GM23338 (cell line): ENCODE measurements around the gene ID2.

Experiments
- CREB1 ChIP-seq: fragments of 250-450 bp; sonication (Bioruptor Pico); IDR thresholded peaks from 2 replicates; pipeline ENCODE4 v1.5.0; 2020; ENCODE audit warnings: low read depth, mild to moderate bottlenecking, moderate library complexity
- ETS1 ChIP-seq: IDR thresholded peaks from 2 replicates; pipeline ENCODE4 v1.6.1; 2016; ENCODE audit warnings: antibody characterized with exemption
- EZH2 ChIP-seq: fragments of 200-600 bp; sonication (generic); IDR thresholded peaks from one replicate; pipeline ENCODE4 v1.8.0; 2017; ENCODE audit warnings: antibody characterized with exemption, mild to moderate bottlenecking, low read depth; ENCODE audit not compliant: unreplicated experiment
- EZH2phosphoT487 ChIP-seq: fragments of 200-600 bp; sonication (generic); IDR thresholded peaks from one replicate; pipeline ENCODE4 v1.8.1; 2018; ENCODE audit warnings: antibody characterized with exemption; ENCODE audit not compliant: unreplicated experiment
- JUNB ChIP-seq: IDR thresholded peaks from one replicate; pipeline ENCODE4 v1.6.1; 2016; ENCODE audit warnings: antibody characterized with exemption; ENCODE audit not compliant: unreplicated experiment
- NANOG ChIP-seq: IDR thresholded peaks from 2 replicates; pipeline ENCODE4 v1.6.1; 2016; ENCODE audit warnings: antibody characterized with exemption, borderline replicate concordance
- POLR2AphosphoS5 ChIP-seq: IDR thresholded peaks from 2 replicates; pipeline ENCODE4 v1.6.1; 2016; ENCODE audit warnings: antibody characterized with exemption, low read depth
- REST ChIP-seq: IDR thresholded peaks from one replicate; pipeline ENCODE4 v1.6.1; 2018; ENCODE audit warnings: antibody characterized with exemption; ENCODE audit not compliant: unreplicated experiment
- STAT1 ChIP-seq: IDR thresholded peaks from one replicate; pipeline ENCODE4 v1.6.1; 2016; ENCODE audit warnings: antibody characterized with exemption; ENCODE audit not compliant: unreplicated experiment
- ZNF114 ChIP-seq: fragments of 250-450 bp; sonication (Bioruptor Pico); IDR thresholded peaks from 2 replicates; pipeline ENCODE4 v1.5.0; 2020; ENCODE audit warnings: mild to moderate bottlenecking, moderate library complexity
- ZNF331 ChIP-seq: fragments of 250-450 bp; sonication (Bioruptor Pico); IDR thresholded peaks from 2 replicates; pipeline ENCODE4 v1.5.0; 2020; ENCODE audit warnings: low read depth, mild to moderate bottlenecking, moderate library complexity
- TF ChIP-seq, protein P1 (sequence below), 2 experiments: fragments of 200-600 bp in 1 of 2; sonication (generic) in 1 of 2; conservative IDR thresholded peaks; 2 replicates each; pipeline versions ENCODE4 v1.5.1 to v1.6.1; 2016 to 2017; ENCODE audit warnings: antibody characterized with exemption in 2 of 2, low read depth in 2 of 2, mild to moderate bottlenecking in 2 of 2, moderate library complexity in 1 of 2

- TF ChIP-seq, protein P1, sequence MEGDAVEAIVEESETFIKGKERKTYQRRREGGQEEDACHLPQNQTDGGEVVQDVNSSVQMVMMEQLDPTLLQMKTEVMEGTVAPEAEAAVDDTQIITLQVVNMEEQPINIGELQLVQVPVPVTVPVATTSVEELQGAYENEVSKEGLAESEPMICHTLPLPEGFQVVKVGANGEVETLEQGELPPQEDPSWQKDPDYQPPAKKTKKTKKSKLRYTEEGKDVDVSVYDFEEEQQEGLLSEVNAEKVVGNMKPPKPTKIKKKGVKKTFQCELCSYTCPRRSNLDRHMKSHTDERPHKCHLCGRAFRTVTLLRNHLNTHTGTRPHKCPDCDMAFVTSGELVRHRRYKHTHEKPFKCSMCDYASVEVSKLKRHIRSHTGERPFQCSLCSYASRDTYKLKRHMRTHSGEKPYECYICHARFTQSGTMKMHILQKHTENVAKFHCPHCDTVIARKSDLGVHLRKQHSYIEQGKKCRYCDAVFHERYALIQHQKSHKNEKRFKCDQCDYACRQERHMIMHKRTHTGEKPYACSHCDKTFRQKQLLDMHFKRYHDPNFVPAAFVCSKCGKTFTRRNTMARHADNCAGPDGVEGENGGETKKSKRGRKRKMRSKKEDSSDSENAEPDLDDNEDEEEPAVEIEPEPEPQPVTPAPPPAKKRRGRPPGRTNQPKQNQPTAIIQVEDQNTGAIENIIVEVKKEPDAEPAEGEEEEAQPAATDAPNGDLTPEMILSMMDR (conservative IDR thresholded peaks at IDR 0.05; ENCODE audit: low read depth in 2 of 2): no peak
- peak; percentile 26 for TF ChIP-seq EZH2
- TF ChIP-seq REST: no peak
- no peak for TF ChIP-seq POLR2AphosphoS5
- no peak for TF ChIP-seq CREB1 (CRISPR knock-in tag)
- TF ChIP-seq ZNF331 (CRISPR knock-in tag): no peak
- TF ChIP-seq EZH2phosphoT487: no peak
- TF ChIP-seq ZNF114: no peak
- no peak for TF ChIP-seq JUNB
- no peak for TF ChIP-seq ETS1
- no peak for TF ChIP-seq STAT1
- TF ChIP-seq NANOG: no peak
Observed at GRCh38 chr2:8682719-8683667, 1.1 kb downstream of the ID2 start.
